DOHH2 (cell line): ENCODE measurements around the gene COL5A1.
"Not testable (repeated sequence)": the region's sequence is repeated elsewhere in the genome, so short reads cannot be mapped to it uniquely, and the experiment has no call there.

Source experiments
- H3F3A ChIP-seq: fragments of 200-600 bp; sonication (generic), shearing (Covaris generic); 2 replicates; pipeline ENCODE4 v1.6.0; 2016; ENCODE audit warnings: antibody characterized with exemption, mild to moderate bottlenecking; ENCODE audit not compliant: control insufficient read depth, insufficient read depth
- H3K27ac ChIP-seq: fragments of 200-600 bp; sonication (generic); 2 replicates; pipeline ENCODE4 v1.5.1; 2014; ENCODE audit warnings: low read depth, mild to moderate bottlenecking, low read length, moderate library complexity
- H3K27me3 ChIP-seq: fragments of 200-600 bp; sonication (generic); 2 replicates; pipeline ENCODE4 v1.6.1; 2014; ENCODE audit warnings: mild to moderate bottlenecking, low read length, mixed read lengths; ENCODE audit not compliant: control insufficient read depth
- H3K36me3 ChIP-seq: fragments of 200-600 bp; sonication (generic); 2 replicates; pipeline ENCODE4 v1.6.1; 2014; ENCODE audit warnings: mild to moderate bottlenecking, low read length, moderate library complexity, mixed read lengths; ENCODE audit not compliant: control insufficient read depth
- H3K4me1 ChIP-seq: fragments of 200-600 bp; sonication (generic); 2 replicates; pipeline ENCODE4 v1.6.1; 2014; ENCODE audit warnings: mild to moderate bottlenecking, low read length, mixed read lengths; ENCODE audit not compliant: control insufficient read depth
- H3K4me2 ChIP-seq: fragments of 200-600 bp; sonication (generic); 2 replicates; pipeline ENCODE4 v1.6.0; 2014; ENCODE audit warnings: mild to moderate bottlenecking, low read length, moderate library complexity
- H3K4me3 ChIP-seq: fragments of 200-600 bp; sonication (generic); 2 replicates; pipeline ENCODE4 v1.5.1; 2014; ENCODE audit warnings: mild to moderate bottlenecking, low read length, mixed read lengths
- H3K79me2 ChIP-seq: fragments of 200-600 bp; sonication (generic); 2 replicates; pipeline ENCODE4 v1.6.1; 2014; ENCODE audit warnings: mild to moderate bottlenecking, low read length, mixed read lengths; ENCODE audit not compliant: control insufficient read depth
- H3K9me2 ChIP-seq: fragments of 200-600 bp; sonication (generic); replicated peaks from 2 replicates; pipeline ENCODE4 v1.6.1; 2014; ENCODE audit warnings: mild to moderate bottlenecking, low read length, mixed read lengths; ENCODE audit not compliant: control insufficient read depth
- H3K9me3 ChIP-seq: fragments of 200-600 bp; sonication (generic); 2 replicates; pipeline ENCODE4 v1.6.1; 2014; ENCODE audit warnings: antibody characterized with exemption, low read length, mixed read lengths; ENCODE audit not compliant: control insufficient read depth, insufficient read depth
- H4K20me1 ChIP-seq: fragments of 200-600 bp; sonication (generic); 2 replicates; pipeline ENCODE4 v1.6.0; 2014; ENCODE audit warnings: low read depth, mild to moderate bottlenecking, antibody characterized with exemption, low read length, moderate library complexity; ENCODE audit not compliant: control insufficient read depth, insufficient read depth
- EZH2phosphoT487 ChIP-seq: fragments of 200-600 bp; sonication (generic); IDR thresholded peaks from 2 replicates; pipeline ENCODE4 v1.6.1; 2017; ENCODE audit warnings: borderline replicate concordance, mild to moderate bottlenecking, antibody characterized with exemption, low read length, moderate library complexity, mixed read lengths
- TF ChIP-seq, protein P1 (sequence below): fragments of 200-600 bp; sonication (generic); IDR thresholded peaks from one replicate; pipeline ENCODE4 v1.5.1; 2014; ENCODE audit warnings: antibody characterized with exemption, mild to moderate bottlenecking, low read depth, low read length; ENCODE audit not compliant: poor library complexity, severe bottlenecking

Gene COL5A1

DNA sequence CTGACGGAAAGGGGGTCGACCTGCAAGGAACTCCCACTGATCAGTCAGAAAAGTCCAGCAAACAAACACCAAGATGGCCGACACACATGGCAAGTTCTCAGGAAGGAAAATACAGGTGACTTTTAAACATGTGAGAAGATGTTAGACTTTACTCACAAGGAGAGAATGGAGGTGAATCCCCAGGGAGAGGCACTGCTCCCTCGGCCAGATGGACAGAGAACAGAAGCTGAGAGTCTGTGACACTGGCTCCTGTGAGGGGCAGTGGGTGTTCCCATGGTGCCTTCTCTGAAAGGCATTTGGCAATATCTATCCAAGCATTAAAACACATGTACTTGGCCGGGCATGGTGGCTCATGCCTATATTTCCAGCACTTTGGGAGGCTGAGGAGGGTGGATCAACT lies 22.8 kb downstream of the COL5A1 start:
- H3K36me3 ChIP-seq: no peaks in the 10 kb centered on the region
- H3K27me3 ChIP-seq: no peaks in the 10 kb centered on the region
- no peak overlapping the region for H3K4me3 ChIP-seq
- TF ChIP-seq, protein P1, sequence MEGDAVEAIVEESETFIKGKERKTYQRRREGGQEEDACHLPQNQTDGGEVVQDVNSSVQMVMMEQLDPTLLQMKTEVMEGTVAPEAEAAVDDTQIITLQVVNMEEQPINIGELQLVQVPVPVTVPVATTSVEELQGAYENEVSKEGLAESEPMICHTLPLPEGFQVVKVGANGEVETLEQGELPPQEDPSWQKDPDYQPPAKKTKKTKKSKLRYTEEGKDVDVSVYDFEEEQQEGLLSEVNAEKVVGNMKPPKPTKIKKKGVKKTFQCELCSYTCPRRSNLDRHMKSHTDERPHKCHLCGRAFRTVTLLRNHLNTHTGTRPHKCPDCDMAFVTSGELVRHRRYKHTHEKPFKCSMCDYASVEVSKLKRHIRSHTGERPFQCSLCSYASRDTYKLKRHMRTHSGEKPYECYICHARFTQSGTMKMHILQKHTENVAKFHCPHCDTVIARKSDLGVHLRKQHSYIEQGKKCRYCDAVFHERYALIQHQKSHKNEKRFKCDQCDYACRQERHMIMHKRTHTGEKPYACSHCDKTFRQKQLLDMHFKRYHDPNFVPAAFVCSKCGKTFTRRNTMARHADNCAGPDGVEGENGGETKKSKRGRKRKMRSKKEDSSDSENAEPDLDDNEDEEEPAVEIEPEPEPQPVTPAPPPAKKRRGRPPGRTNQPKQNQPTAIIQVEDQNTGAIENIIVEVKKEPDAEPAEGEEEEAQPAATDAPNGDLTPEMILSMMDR: no peak
- no peak for TF ChIP-seq EZH2phosphoT487
- H4K20me1 ChIP-seq: no peaks in the 10 kb centered on the region
- no peak overlapping the region for H3K27ac ChIP-seq
- no peaks in the 10 kb centered on the region for H3K79me2 ChIP-seq
- H3K4me2 ChIP-seq: no peak overlapping the region
- H3F3A ChIP-seq: no peaks in the 10 kb centered on the region
- H3K9me3 ChIP-seq: peaks cover 31% of the 10 kb centered on the region; the same call in 1 of the 2 replicates
- no peaks in the 10 kb centered on the region for H3K9me2 ChIP-seq
- H3K4me1 ChIP-seq: no peaks in the 10 kb centered on the region

DNA sequence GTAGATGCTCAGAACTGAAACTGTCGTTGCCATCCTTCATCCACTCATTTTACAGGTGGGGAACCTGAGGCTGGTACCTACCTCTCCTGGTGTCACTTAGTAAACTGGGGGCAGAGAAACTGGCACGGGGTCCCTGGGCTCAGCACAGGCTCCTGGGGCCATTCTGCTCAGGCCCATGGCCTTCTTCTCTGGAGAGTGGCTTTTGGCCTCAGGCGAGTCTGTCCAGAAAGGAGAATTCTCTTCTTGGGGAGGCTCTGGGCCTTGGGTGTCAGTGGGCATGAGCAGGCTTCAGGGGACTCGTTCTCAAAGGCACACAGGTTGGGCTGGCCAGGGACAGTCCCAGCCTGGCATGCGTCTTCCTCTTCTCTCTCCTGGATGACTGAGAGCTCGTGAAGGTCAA lies 24.6 kb downstream of the COL5A1 start:
- TF ChIP-seq, protein P1: no peak
- no peak for TF ChIP-seq EZH2phosphoT487
- H3K9me3 ChIP-seq: peaks cover 14% of the 10 kb centered on the region; the same call in 1 of the 2 replicates
- H3K4me3 ChIP-seq: no peak overlapping the region
- no peaks in the 10 kb centered on the region for H4K20me1 ChIP-seq
- H3K4me1 ChIP-seq: no peaks in the 10 kb centered on the region
- H3K27ac ChIP-seq: no peak overlapping the region
- no peaks in the 10 kb centered on the region for H3K27me3 ChIP-seq
- no peak overlapping the region for H3K4me2 ChIP-seq
- H3K36me3 ChIP-seq: no peaks in the 10 kb centered on the region
- no peaks in the 10 kb centered on the region for H3F3A ChIP-seq
- no peaks in the 10 kb centered on the region for H3K79me2 ChIP-seq
- H3K9me2 ChIP-seq: no peaks in the 10 kb centered on the region

GRCh38 chr9:134666831-134667230 lies 25.2 kb downstream of the COL5A1 start:
- Histone ChIP-seq H3K4me1 (no peaks in the 10 kb centered on the region), H3F3A (no peaks in the 10 kb centered on the region), H3K4me2 (no peak overlapping the region), H4K20me1 (no peaks in the 10 kb centered on the region), H3K9me3 (peaks cover 7% of the 10 kb centered on the region; the same call in 1 of the 2 replicates), H3K4me3 (no peak overlapping the region), H3K27ac (no peak overlapping the region), H3K9me2 (no peaks in the 10 kb centered on the region), H3K36me3 (no peaks in the 10 kb centered on the region), H3K27me3 (no peaks in the 10 kb centered on the region), H3K79me2 (no peaks in the 10 kb centered on the region)
- no peak for TF ChIP-seq EZH2phosphoT487
- TF ChIP-seq, protein P1: no peak

- H3K79me2 ChIP-seq, H3K4me2 ChIP-seq, H3F3A ChIP-seq, H3K27ac ChIP-seq, H3K4me1 ChIP-seq, H3K4me3 ChIP-seq, H3K9me3 ChIP-seq, H3K36me3 ChIP-seq, H3K9me2 ChIP-seq, H3K27me3 ChIP-seq, H4K20me1 ChIP-seq: not testable (repeated sequence)
Measured at GRCh38 chr9:134668977-134669376, 27.4 kb downstream of the COL5A1 start.
